DMS53 (cell line): ENCODE results near the gene TENM4.
"Not testable (repeated sequence)": the region's sequence is repeated elsewhere in the genome, so short reads cannot be mapped to it uniquely, and the experiment has no call there.

Experiments
- DNase-seq: peaks from one replicate; lab custom pipeline; 2025; lab: John Stamatoyannopoulos, UW

TENM4 gene

GRCh38 chr11:79208126-79208525, 232.7 kb downstream of the TENM4 start:
- no peak for DNase-seq

GRCh38 chr11:79206951-79207350, 233.9 kb downstream of the TENM4 start:
- DNase-seq = no peak

GRCh38 chr11:79205786-79206185, 235.0 kb downstream of the TENM4 start:
- no peak for DNase-seq

- peak; percentile 66 for DNase-seq
Observed at GRCh38 chr11:79201677-79202347, 239.0 kb downstream of the TENM4 start.

- no peak for DNase-seq
Observed at GRCh38 chr11:79200398-79201070, 240.3 kb downstream of the TENM4 start.

- DNase-seq = no peak
Observed at GRCh38 chr11:79199729-79200354, 241.0 kb downstream of the TENM4 start.

- DNase-seq = peak; percentile 33
Observed at GRCh38 chr11:79198898-79199250, 242.0 kb downstream of the TENM4 start.

- DNase-seq = no peak
Observed at GRCh38 chr11:79198203-79198897, 242.5 kb downstream of the TENM4 start.

- peak; percentile 39 for DNase-seq
Observed at GRCh38 chr11:79196950-79197349, 243.9 kb downstream of the TENM4 start.

- DNase-seq = no peak
Observed at GRCh38 chr11:79195209-79195608, 245.6 kb downstream of the TENM4 start.

GRCh38 chr11:79193663-79194310, 247.0 kb downstream of the TENM4 start:
- DNase-seq = no peak

GRCh38 chr11:79192836-79193235, 248.0 kb downstream of the TENM4 start:
- DNase-seq = no peak

GRCh38 chr11:79191716-79192115, 249.1 kb downstream of the TENM4 start:
- DNase-seq = not testable (repeated sequence)

GRCh38 chr11:79190553-79190952, 250.3 kb downstream of the TENM4 start:
- DNase-seq = not testable (repeated sequence)

- peak; percentile 99 for DNase-seq
Observed at GRCh38 chr11:79189601-79190000, 251.2 kb downstream of the TENM4 start.

- DNase-seq = no peak
Observed at GRCh38 chr11:79189055-79189454, 251.8 kb downstream of the TENM4 start.

GRCh38 chr11:79186669-79187068, 254.2 kb downstream of the TENM4 start:
- DNase-seq = no peak

- no peak for DNase-seq
Observed at GRCh38 chr11:79185351-79185750, 255.5 kb downstream of the TENM4 start.

- no peak for DNase-seq
Observed at GRCh38 chr11:79184285-79184684, 256.5 kb downstream of the TENM4 start.

- DNase-seq = no peak
Observed at GRCh38 chr11:79182794-79183193, 258.0 kb downstream of the TENM4 start.

GRCh38 chr11:79179087-79179486, 261.7 kb downstream of the TENM4 start:
- no peak for DNase-seq
